ENCODE results near the gene ZNF423. TPM values are rescaled to one million over a fixed set of nuclear protein-coding genes. Genes with fewer than 3 reads are reported as not detected.

ZNF423 gene
- total RNA-seq, 1 donor from 2014 or later: 0.21 TPM

DNA sequence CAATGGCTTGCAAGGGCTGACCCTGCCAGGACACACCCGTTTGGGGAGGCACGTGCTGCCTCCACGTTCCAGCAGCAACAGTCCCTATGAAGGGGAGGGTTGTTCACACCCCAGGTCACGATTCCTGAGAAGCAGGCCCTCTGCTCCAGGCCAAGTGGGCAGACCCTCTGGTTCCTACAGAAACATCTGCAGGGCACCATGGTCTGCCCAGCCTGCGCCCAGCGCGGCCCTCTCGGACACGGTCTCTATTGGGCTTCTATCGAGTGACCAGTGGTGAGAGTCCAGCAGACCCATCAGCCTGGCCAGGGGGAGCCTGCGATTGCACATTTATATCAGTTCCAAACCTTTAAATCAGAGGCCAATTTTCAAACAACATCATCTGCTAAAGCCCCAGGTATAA is 128.3 kb downstream of the ZNF423 start:
- no peak for DNase-seq (ENCODE audit: low read depth)

DNA sequence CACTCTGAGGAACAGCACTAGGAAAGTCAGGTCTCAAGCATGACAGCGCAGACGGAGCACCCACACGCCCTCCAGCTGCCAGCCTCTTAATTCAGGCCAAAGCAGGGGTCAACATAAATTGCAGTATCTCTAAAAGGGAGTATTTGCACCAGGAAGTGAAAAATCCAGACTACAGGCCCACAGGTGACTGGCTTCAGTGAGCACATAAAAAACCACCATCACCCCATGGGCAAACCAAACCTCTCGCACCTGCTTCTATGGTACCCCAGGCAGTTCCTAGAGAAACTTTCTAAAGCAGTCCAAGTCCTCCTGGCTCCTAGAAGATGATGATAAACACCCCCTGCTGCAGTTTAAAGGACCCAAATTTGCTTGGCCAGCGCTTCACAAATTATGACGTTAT is 129.8 kb downstream of the ZNF423 start:
- no peak for DNase-seq (ENCODE audit: low read depth)

DNA sequence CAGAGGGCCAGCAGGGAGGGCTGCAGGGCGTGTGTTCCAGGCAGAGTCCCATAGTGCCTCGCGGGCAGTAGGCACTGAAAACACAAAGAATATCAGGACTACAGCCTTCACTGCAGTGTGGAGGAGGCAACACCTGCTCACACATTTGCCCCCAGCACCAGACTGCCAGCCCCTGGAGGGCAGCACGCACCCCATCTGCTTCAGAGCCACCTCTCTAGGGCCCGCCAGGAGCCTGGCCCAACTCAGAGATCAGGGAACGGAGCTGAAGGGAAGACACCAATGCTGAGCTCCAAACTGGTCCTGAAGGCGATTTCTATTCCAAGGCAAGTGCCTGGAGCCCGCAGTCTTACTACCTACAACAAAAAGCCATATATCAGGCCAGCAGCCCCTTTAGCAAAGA is 130.3 kb downstream of the ZNF423 start:
- DNase-seq (ENCODE audit: low read depth): no peak

DNA sequence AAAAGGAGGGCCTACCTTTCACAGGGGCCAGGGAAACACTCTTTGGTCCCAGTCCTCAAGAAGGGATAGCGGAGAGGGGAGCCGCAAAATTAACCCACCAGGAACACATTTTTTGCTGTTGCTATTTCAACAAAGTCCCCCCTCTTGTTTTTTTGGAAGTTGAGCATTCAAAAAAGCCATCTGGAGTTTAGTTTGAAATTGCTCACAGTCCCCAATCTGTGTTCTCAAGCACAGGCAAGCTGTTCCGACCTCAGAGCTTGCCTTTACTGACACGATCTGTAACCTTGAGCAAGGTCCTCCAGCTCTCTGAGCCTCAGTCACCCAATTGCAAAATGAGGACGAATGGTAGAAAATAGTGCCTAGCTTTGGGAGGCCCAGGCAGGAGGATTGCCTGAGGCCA is 131.1 kb downstream of the ZNF423 start:
- no peak for DNase-seq (ENCODE audit: low read depth)

DNA sequence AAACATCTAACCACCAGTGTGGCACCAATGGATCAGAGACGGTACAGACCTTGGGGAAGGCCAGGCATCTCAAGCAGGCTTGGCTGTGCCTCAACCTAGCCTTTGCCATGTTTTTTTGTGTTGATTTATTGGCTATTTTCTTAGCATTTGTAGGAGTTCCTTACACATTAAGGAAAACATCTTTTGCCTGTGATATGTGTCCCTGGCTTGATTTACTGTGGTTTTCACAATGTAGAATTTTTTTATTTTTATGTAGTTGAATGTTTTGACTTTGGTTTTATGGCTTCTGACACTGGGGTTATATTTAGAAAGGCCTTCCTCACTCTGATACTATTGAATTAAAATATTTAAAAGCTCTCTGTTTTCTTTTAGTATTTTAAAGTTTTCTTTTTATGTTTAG is 132.6 kb downstream of the ZNF423 start:
- no peak for DNase-seq (ENCODE audit: low read depth)

DNA sequence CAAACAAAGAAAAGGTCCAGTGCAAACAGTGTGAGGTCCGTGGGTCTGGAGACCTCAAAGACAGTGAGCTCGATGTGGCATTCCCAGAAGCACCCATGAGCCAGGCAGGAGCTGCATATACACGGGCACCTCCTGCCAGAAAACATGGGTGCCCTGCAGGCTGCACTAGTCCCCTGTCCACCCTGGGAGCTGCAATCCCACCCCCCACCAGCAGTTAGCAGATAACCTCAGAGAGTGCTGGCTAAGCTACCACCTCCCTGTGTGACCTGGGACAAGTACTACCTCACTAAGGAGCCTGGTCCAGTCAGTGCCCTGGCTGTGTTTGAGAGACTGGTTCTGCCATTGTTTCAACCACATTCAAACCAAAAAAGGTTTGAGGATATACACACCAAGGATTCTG is 135.7 kb downstream of the ZNF423 start:
- DNase-seq (ENCODE audit: low read depth): no peak

DNA sequence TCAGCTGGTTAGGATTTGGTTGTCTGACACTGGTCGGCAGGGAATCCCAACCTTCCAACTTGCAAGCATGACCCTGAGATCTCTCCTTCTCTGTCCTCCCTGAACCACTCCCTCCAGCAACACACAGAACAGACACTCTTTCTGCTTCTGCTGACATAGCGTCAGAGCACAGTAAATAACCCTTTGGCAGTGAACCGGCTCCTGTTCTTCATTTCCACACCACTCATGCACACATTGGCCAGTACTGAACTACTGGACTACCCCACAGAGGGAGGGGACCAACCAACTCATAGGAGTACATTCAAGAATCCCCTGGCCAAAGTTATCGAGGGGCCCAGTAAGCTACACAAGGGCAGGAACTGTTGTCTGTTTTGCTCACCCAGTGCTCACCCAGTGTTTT is 138.2 kb downstream of the ZNF423 start:
- no peak for DNase-seq (ENCODE audit: low read depth)

DNA sequence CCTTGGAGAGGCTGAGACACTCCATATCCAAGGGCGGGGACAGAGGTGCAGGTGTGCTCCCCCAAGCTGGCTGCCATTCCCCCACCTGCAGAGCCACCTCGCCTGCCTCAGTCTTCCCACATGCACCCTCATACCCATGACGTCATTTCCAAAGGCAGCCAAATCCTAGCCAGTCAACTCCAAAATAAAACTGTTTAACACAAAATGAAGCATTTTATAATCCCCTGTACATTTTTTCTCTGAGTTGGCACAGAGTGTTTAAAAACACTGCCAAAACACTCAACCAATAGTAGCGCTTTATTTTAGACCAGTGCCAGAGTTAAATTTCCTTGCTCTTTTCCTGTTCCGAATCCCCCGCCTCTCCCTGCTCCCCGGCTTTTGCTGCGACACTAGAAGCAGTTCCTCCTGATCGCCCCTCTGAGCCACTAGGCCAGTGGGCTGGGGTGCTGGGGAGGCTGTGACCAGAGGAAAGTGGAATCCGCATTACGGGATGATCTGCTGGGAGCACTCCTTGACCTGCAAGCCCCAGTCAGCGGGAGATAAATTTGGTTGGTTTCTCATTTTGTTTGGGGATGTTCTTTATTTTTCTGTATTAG is 139.5 kb downstream of the ZNF423 start:
- no peak for DNase-seq (ENCODE audit: low read depth)

DNA sequence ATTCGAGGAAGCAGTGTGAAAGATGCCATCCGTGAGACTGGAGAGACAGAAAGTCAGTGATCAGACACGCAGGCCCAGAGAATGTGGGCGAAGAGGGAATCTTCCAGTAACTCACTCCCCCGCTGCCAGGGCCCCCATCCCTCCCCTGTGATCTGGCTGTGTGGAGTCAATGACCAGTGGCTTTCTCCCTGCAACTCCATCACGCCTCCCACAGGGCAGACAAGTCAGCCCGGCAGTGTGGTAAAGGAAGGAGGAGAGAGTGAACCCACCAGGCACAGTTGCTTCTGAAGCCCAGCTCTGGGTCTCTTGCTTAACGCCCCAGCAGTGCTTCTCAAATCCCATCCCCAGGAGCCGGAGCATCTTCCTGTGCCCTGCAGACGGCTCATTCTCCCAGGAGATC is 142.1 kb downstream of the ZNF423 start:
- no peak for DNase-seq (ENCODE audit: low read depth)

DNA sequence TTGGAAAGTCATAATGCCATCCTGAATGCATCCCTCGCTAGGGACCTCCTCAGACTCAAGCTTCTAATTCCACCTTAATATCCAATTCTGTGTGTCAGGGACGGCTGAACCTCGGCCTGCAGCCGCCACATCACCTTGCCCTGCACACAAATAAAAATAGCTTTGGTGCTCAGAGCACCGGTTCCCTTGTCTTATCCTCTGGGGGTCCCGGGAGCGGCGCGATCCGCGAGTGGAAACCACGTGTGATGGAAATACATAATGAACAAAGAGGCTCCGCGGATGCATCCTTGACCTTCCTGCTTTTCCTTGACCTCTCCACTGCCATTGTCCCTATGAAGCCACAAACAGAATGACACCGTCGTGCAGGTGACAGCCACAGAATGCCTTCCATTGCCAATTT is 143.4 kb downstream of the ZNF423 start:
- DNase-seq (ENCODE audit: low read depth): no peak

DNA sequence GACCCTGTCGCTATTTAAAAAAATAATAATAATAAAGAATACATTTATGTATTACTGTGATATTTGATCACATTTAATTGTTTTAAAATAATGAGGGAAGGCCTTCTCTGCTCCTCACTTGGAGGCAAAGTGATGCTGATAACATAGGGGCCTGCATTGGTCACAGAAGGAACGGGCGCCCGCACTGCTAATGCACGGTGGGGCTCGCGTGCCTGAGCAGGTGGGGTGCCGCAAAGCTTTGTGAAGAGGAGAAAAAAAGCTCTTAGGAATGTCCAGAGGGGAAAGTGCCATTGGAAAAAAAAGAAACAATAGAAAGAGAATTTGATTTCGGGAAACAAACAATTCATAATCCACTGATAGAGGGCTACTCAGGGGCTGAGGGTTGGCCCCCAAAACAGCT is 143.8 kb downstream of the ZNF423 start:
- no peak for DNase-seq (ENCODE audit: low read depth)

DNA sequence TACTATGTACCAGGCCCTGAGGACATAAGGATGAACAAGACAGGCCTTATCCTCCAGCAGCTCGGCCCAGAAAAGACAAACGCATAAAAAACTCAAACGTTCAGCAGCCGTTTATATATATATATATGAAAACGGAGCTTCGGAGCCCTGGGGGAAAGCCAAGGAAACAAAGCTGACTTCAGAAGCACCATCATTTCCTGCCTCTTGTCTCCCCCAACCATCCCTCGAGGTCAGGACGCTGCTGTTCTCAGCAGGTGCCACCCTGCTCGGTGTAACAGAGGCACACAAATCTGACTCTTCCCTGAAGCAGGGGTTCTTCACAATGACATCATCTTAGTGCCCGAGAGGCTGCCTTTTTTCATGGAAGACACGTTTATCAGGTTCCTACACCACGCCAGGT is 146.9 kb downstream of the ZNF423 start:
- DNase-seq (ENCODE audit: low read depth): no peak

DNA sequence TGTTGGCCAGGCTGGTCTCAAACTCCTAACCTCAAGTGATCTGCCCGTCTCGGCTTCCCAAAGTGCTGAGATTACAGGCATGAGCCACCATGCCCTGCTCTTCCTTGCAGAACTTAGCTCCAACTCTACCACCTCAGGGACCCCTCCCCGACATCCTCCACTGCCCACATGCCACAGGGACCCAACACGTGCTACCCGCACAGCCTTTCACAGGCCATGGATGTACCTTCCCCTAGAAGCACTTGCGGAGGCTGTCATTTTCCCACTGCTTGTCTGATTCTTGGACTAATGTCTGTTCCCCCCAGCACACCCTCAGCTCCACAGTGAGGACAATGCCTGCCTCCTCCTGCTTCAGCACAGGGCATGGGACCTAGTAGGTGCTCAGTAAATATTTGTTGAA is 147.4 kb downstream of the ZNF423 start:
- DNase-seq (ENCODE audit: low read depth): no peak

DNA sequence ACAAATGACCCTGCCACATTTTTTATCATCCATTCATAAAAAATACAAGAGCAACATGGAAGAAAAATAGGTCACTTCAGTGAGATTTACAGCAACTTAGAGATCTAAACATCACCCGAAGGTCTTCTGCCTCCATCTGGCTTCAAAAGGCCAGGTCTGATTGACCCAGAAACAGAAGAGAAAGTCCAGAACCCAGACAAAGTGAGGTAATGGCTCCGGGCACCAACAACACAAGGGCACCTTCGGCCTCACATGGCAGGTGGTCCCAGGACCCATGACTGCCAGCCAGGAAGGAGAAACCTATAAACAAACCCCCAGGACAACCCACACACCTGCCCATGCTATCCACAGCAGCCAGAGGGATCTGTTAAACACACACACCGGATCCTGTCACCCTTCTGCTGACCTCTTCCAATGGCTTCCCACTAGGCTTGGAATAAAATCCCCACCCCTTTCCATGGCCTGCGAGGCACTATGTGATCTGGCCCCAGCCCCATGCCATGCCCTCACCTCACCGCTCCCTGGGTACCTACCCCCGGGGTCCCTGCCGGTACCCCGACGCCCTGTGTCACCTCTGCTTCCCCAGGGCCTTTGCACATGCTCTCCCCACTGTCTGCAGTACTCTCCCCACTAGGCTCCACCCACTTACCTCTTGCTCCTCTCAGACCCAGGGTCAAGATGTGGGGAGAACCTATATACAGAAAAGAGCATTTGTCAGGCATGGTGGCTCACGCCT is 149.1 kb downstream of the ZNF423 start:
- DNase-seq (ENCODE audit: low read depth): no peak

DNA sequence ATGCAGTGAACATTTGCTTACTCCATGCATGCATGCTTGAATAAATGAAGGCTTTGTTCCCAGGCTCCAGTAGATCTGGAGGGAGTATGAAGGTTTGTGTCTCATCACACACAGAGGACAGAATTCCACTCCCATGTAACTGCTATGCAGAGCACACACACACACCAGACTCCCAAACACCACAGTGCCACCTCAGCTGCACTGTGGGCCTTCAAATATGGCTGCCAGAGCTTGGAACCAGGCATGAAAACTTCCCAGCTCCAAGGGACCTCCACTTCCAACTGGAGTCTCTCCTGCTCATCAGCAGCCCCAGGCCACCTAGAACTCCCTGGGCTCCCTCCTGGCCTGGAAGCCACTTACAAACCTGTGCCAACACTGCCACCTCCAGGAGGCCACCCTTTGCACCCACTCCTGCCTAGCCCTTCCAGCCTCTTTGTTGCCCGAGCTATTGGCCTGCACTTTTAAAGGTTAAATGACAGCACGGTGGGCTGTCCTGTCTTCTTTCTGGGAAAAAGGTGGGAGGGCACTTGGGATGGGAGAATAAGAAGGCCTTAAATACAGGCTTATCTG is 151.2 kb downstream of the ZNF423 start:
- DNase-seq (ENCODE audit: low read depth): no peak

DNA sequence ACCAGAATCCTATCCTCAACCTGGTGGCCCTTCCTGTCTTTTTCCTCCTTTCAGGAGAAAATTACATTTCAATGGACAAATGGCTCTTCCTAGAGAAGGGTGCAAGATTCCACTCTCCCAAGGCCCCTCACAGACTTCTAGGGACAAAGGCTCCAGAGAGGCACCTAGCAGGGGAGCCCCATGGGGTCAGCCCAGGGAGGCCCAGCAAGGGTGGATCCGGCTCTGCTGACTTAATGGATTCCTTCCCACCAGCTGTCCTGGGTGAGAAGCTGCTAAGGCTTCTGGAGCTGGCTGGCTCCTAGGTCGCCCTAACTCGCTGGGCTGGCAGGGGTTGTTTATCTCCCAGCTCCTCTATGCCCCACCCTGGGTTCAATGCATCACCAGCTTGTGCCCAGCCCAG is 152.4 kb downstream of the ZNF423 start:
- DNase-seq (ENCODE audit: low read depth): no peak

DNA sequence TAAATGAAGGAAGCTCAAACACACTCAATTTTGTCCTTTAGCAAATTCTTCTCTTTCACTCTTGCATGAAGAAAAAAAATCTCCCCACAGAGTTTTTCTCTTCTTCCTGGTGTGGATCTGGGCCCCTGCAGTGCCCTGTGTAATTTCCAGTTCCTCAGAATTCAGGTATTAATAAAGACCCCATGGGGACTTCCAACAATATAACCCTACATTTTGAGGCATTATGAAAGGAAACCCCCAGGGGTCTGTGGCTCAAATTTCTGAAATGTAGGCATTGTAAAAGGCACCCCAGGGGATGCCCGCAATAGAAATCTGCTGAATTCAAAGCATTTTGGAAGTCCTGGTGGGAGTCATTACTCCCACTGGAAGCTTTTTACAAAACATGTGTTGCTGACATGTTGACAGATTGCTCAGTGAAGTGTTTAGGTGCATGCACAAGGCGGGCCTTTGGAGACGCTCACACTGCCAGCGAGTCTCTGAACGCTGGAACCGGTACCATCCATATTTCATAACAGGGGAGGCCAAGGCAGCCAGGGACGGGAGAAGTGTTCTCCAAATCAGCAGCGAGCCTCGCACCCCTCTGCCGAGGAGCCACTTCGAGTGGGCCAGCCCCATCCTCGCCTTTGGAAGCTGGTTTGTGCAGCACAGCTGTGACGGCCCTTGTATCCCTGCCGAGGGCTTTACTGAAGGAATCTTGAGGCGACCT is 154.0 kb downstream of the ZNF423 start:
- no peak for DNase-seq (ENCODE audit: low read depth)

DNA sequence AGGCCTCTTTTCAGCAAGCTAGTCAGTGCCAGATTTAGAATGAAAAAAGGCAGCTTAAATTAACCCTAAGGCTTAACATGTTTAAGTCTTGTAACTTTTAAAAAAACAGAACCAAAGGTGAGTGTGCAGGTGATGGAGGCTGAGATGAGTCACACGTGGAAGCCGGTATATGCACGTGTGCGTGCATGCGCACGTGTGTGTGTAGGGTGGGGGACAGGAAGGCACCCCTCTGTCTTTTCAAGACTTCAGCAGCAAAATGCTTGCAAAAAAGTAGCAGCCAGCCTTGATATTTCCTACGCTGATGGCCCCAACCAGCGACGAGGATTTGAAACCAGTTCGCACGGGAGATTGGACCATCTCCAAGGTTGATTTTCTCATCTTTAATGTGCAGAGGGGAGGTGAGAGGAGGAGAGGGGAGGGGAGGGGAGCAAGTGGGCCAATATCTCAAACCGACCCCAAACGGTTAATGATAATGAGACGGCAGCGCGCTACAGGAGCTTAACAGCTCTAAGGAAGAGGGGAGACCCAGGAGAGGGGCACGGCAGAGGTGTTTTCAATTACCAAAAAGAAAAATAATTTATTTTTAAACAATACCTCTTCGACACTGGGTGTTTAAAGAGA is 154.7 kb downstream of the ZNF423 start:
- DNase-seq (ENCODE audit: low read depth): no peak

DNA sequence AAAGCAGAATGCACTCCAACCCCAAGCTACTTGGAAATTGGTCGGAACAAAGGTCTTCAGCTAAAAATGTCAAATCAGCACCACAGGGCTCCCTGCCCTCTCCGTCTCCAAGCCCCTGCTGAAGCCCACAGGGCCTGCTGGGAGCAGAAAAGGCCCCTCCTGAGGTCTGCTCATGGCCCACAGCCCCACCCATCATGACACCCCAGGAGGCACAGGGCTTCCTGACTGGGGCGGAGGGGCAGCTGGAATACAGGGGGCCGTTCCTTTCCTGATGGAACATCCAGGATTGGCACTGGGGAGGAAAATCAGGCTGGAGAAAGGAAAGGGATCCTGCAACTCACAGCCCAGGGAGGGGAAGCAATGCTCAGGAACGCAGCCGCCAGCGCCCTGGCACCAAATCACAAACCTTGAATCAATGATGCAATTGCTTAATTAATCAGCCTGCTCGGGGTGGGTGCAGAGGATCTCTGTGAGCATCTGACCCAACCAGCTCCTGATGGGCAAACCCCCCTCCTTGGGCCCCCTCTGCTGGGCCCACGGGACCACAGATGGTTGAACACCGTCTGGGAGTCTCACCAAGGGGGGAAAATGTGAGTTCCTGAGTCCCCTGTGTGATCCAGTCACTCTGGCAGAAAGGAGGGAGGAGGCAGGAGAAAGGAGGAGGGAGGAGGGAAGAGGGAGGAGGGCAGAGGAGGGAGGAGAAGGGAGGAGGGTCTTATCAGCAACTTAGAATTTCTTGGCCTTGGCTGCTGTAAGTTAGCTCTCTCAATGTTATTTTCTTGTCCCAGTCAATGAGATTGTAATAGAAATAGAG is 155.5 kb downstream of the ZNF423 start:
- DNase-seq (ENCODE audit: low read depth): no peak

DNA sequence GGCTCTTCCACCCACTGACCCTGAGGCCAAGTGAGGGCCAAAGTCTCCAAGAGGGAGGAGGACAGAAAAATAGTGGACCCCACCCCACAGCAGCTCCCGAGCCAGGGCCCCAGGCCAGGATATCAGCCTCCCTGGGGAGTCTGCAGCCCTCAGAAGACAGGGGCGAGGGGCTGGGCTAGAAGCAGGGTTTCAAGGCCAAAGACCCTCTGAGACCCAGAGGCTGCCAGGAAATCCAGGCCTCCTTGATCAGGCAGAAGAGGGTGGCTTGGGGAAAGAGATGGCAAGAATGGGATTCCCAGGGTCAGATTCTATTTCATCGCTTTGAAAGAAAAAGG is 156.1 kb downstream of the ZNF423 start:
- no peak for DNase-seq (ENCODE audit: low read depth)

All from myocyte (in vitro differentiated cells).